DOHH2 (cell line): ENCODE results near the gene APAF1.

Source experiments
- H3F3A ChIP-seq: fragments of 200-600 bp; sonication (generic), shearing (Covaris generic); 2 replicates; pipeline ENCODE4 v1.6.0; 2016; ENCODE audit warnings: antibody characterized with exemption, mild to moderate bottlenecking; ENCODE audit not compliant: control insufficient read depth, insufficient read depth
- H3K27ac ChIP-seq: fragments of 200-600 bp; sonication (generic); 2 replicates; pipeline ENCODE4 v1.5.1; 2014; ENCODE audit warnings: low read depth, mild to moderate bottlenecking, low read length, moderate library complexity
- H3K27me3 ChIP-seq: fragments of 200-600 bp; sonication (generic); 2 replicates; pipeline ENCODE4 v1.6.1; 2014; ENCODE audit warnings: mild to moderate bottlenecking, low read length, mixed read lengths; ENCODE audit not compliant: control insufficient read depth
- H3K36me3 ChIP-seq: fragments of 200-600 bp; sonication (generic); 2 replicates; pipeline ENCODE4 v1.6.1; 2014; ENCODE audit warnings: mild to moderate bottlenecking, low read length, moderate library complexity, mixed read lengths; ENCODE audit not compliant: control insufficient read depth
- H3K4me1 ChIP-seq: fragments of 200-600 bp; sonication (generic); 2 replicates; pipeline ENCODE4 v1.6.1; 2014; ENCODE audit warnings: mild to moderate bottlenecking, low read length, mixed read lengths; ENCODE audit not compliant: control insufficient read depth
- H3K4me2 ChIP-seq: fragments of 200-600 bp; sonication (generic); 2 replicates; pipeline ENCODE4 v1.6.0; 2014; ENCODE audit warnings: mild to moderate bottlenecking, low read length, moderate library complexity
- H3K4me3 ChIP-seq: fragments of 200-600 bp; sonication (generic); 2 replicates; pipeline ENCODE4 v1.5.1; 2014; ENCODE audit warnings: mild to moderate bottlenecking, low read length, mixed read lengths
- H3K79me2 ChIP-seq: fragments of 200-600 bp; sonication (generic); 2 replicates; pipeline ENCODE4 v1.6.1; 2014; ENCODE audit warnings: mild to moderate bottlenecking, low read length, mixed read lengths; ENCODE audit not compliant: control insufficient read depth
- H3K9me2 ChIP-seq: fragments of 200-600 bp; sonication (generic); replicated peaks from 2 replicates; pipeline ENCODE4 v1.6.1; 2014; ENCODE audit warnings: mild to moderate bottlenecking, low read length, mixed read lengths; ENCODE audit not compliant: control insufficient read depth
- H3K9me3 ChIP-seq: fragments of 200-600 bp; sonication (generic); 2 replicates; pipeline ENCODE4 v1.6.1; 2014; ENCODE audit warnings: antibody characterized with exemption, low read length, mixed read lengths; ENCODE audit not compliant: control insufficient read depth, insufficient read depth
- H4K20me1 ChIP-seq: fragments of 200-600 bp; sonication (generic); 2 replicates; pipeline ENCODE4 v1.6.0; 2014; ENCODE audit warnings: low read depth, mild to moderate bottlenecking, antibody characterized with exemption, low read length, moderate library complexity; ENCODE audit not compliant: control insufficient read depth, insufficient read depth
- EZH2phosphoT487 ChIP-seq: fragments of 200-600 bp; sonication (generic); IDR thresholded peaks from 2 replicates; pipeline ENCODE4 v1.6.1; 2017; ENCODE audit warnings: borderline replicate concordance, mild to moderate bottlenecking, antibody characterized with exemption, low read length, moderate library complexity, mixed read lengths
- TF ChIP-seq, protein P1 (sequence below): fragments of 200-600 bp; sonication (generic); IDR thresholded peaks from one replicate; pipeline ENCODE4 v1.5.1; 2014; ENCODE audit warnings: antibody characterized with exemption, mild to moderate bottlenecking, low read depth, low read length; ENCODE audit not compliant: poor library complexity, severe bottlenecking

APAF1 gene

DNA sequence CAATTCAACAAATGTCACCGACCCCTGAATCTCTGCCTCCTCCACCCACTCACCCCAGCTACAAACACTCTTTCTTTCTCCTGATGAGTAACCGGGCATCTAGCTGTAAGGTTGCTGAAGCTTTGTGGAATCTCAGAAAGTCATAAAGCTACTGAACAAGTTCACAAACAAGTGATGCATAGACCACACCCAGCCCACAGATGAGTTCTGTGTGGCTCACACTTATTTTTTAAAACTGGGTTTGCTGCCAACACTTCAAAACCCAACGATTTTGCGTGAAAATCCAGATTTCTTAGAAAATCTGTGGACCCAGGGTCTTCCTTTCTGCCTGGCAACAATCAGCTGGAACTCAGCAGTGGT, 96.1 kb downstream of the APAF1 start:
- H3K27ac ChIP-seq: no peak overlapping the region
- no peaks in the 10 kb centered on the region for H3K79me2 ChIP-seq
- no peaks in the 10 kb centered on the region for H4K20me1 ChIP-seq
- no peak for TF ChIP-seq EZH2phosphoT487
- TF ChIP-seq, protein P1, sequence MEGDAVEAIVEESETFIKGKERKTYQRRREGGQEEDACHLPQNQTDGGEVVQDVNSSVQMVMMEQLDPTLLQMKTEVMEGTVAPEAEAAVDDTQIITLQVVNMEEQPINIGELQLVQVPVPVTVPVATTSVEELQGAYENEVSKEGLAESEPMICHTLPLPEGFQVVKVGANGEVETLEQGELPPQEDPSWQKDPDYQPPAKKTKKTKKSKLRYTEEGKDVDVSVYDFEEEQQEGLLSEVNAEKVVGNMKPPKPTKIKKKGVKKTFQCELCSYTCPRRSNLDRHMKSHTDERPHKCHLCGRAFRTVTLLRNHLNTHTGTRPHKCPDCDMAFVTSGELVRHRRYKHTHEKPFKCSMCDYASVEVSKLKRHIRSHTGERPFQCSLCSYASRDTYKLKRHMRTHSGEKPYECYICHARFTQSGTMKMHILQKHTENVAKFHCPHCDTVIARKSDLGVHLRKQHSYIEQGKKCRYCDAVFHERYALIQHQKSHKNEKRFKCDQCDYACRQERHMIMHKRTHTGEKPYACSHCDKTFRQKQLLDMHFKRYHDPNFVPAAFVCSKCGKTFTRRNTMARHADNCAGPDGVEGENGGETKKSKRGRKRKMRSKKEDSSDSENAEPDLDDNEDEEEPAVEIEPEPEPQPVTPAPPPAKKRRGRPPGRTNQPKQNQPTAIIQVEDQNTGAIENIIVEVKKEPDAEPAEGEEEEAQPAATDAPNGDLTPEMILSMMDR: no peak
- no peaks in the 10 kb centered on the region for H3K9me3 ChIP-seq
- no peak overlapping the region for H3K4me3 ChIP-seq
- peaks cover 8% of the 10 kb centered on the region; the same call in 1 of the 2 replicates for H3K4me1 ChIP-seq
- no peaks in the 10 kb centered on the region for H3K36me3 ChIP-seq
- H3K9me2 ChIP-seq: no peaks in the 10 kb centered on the region
- no peak overlapping the region for H3K4me2 ChIP-seq
- peaks cover 18% of the 10 kb centered on the region for H3K27me3 ChIP-seq
- H3F3A ChIP-seq: no peaks in the 10 kb centered on the region

DNA sequence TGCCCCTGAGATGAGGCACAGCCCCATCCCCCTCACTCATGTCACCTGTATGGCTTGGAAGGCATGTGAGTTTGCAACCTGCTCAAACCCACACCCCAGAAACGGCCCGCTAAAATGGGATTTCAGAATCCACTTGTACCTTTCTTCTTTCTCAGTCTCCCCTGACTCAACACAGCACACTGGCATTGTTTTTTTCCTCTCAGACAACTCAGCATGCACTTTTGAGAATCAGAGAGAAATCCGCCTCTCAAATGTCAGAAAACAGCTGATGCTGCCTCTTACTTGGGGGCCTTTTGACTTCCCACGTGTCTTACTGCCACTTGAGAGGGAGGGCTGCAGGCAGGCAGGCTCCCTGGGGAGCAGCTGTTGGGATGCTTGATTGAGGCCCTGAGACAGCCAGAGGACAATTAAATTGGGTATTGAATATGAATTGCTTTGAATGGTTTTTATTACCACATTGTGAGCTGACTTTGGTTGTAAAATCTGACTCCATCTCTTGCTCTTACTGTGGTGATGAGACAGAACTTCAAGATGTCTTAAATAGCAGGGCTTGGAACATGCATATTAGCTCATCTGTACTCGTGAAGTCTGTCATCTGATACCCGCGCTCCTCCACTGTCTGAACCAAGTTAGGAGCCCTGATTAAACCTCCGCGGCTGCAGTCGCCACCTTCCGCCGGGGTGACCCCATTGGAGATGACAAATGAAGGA, 96.6 kb downstream of the APAF1 start:
- Histone ChIP-seq H3K27me3 (peaks cover 23% of the 10 kb centered on the region), H3K27ac (no peak overlapping the region), H3K9me2 (no peaks in the 10 kb centered on the region), H3K4me2 (no peak overlapping the region), H3K79me2 (no peaks in the 10 kb centered on the region), H4K20me1 (no peaks in the 10 kb centered on the region), H3F3A (no peaks in the 10 kb centered on the region), H3K9me3 (no peaks in the 10 kb centered on the region), H3K4me1 (peaks cover 8% of the 10 kb centered on the region; the same call in 1 of the 2 replicates), H3K36me3 (no peaks in the 10 kb centered on the region), H3K4me3 (no peak overlapping the region)
- TF ChIP-seq, protein P1: no peak
- no peak for TF ChIP-seq EZH2phosphoT487

DNA sequence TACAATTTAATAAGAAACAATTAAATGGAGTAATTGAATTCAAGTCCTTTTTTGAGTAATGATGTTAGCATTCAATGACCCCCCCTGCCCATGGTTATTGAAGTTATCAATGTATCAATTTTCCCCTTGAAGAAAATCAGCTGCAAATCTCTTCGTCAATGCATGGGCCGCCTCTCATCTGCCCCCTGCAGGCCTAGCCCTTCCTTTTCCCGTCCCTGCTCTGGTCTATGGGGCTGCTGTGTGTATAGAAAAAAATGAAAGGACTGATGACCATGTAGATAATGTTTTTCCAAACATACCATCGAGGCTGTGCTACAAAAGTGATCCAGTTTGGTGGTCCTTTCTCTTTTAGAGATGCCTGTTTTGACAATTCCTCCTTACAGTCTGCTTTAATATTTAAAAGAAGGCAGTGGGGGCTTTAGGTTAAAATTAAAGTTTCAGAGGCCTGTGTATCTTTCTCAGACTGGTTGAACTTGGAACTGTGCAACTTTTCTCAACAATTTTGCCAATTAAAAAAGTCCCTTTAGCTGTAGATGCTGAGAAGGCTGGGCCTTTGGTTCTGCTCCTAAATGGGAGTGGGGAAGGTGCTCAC, 98.4 kb downstream of the APAF1 start:
- Histone ChIP-seq H3K27ac (no peak overlapping the region), H3F3A (no peaks in the 10 kb centered on the region), H3K79me2 (no peaks in the 10 kb centered on the region), H3K27me3 (peaks cover 30% of the 10 kb centered on the region), H3K4me1 (peaks cover 8% of the 10 kb centered on the region; the same call in 1 of the 2 replicates), H4K20me1 (no peaks in the 10 kb centered on the region), H3K36me3 (no peaks in the 10 kb centered on the region), H3K9me2 (no peaks in the 10 kb centered on the region), H3K4me2 (no peak overlapping the region), H3K9me3 (no peaks in the 10 kb centered on the region), H3K4me3 (no peak overlapping the region)
- TF ChIP-seq EZH2phosphoT487: no peak
- TF ChIP-seq, protein P1: peak; percentile 76
